Airway epithelial cell (primary cell): ENCODE results near the gene CACNA1I. TPM values are rescaled to one million over a fixed set of nuclear protein-coding genes. Genes with fewer than 3 reads are reported as not detected.

Experiments used
- total RNA-seq: library from RNA; depleted of rRNA; stranded (reverse); fragments of >200 nt; gene quantifications from 2 replicates; pipeline ENCODE4 v1.2.3, GENCODE V29; 2015

Gene CACNA1I
- total RNA-seq: 0.07 and 0.14 TPM in 2 replicates

GRCh38 chr22:39570665-39571064 lies at the start of gene CACNA1I:
Gene CACNA1I (plus strand): TSS chr22:39570753. CDS start chr22:39570753, 0 bp downstream.

GRCh38 chr22:39532215-39533073 lies 38.1 kb upstream of the CACNA1I start, which contains the start of gene RPS19BP1:
Gene RPS19BP1 (minus strand): TSS chr22:39532748. CDS start chr22:39532738, 10 bp downstream.

Other genes with a start within 250 kb of the CACNA1I start
- gene SYNGR1, start 220.8 kb upstream of the CACNA1I start, total RNA-seq: 6.4 and 6.5 TPM in 2 replicates
- gene TAB1, start 171.0 kb upstream of the CACNA1I start, total RNA-seq: 8.6 and 25.2 TPM in 2 replicates
- gene MGAT3, start 113.7 kb upstream of the CACNA1I start, total RNA-seq: 0.37 and 0.85 TPM in 2 replicates
- gene MIEF1, start 68.5 kb upstream of the CACNA1I start, total RNA-seq: 27.9 and 31.8 TPM in 2 replicates
- 307 and 311 TPM in 2 replicates for gene ATF4, start 50.2 kb upstream of the CACNA1I start, total RNA-seq
- 147 and 151 TPM in 2 replicates for gene RPS19BP1, start 38.0 kb upstream of the CACNA1I start, total RNA-seq